ENCODE measurements around the gene ANKRD28. TPM values are rescaled to one million over a fixed set of nuclear protein-coding genes. Genes with fewer than 3 reads are reported as not detected.

ANKRD28 gene
- total and polyA plus RNA-seq, 2 experiments from 2014 or later, result 15.2 to 61.3 TPM

- H3K9me3 Mint-ChIP-seq, result no peaks in the 10 kb centered on the region; the same call in 2 of the 3 replicates
- H3K27ac ChIP-seq (ENCODE audit: low read depth), result no peak overlapping the region
- H3K27ac Mint-ChIP-seq, result no peak overlapping the region
- H2AFZ ChIP-seq, result no peak overlapping the region
- no peaks in the 10 kb centered on the region for H3F3A ChIP-seq (replicated peaks; ENCODE audit: low read depth)
- no peaks in the 10 kb centered on the region for H4K20me1 ChIP-seq (replicated peaks; ENCODE audit: insufficient read depth)
- H3K9me2 ChIP-seq (ENCODE audit: insufficient read depth), result peaks cover 6% of the 10 kb centered on the region
- peaks cover 21% of the 10 kb centered on the region for H3K36me3 Mint-ChIP-seq (ENCODE audit: low read depth)
- no peak overlapping the region for H3K4me3 Mint-ChIP-seq
- H3K27me3 ChIP-seq (ENCODE audit: insufficient read depth), result no peaks in the 10 kb centered on the region
- no peak for ATAC-seq
- peaks cover 31% of the 10 kb centered on the region for H3K4me1 Mint-ChIP-seq
- no peak for DNase-seq (ENCODE audit: low spot score)
- no peak overlapping the region for H3K4me3 ChIP-seq
- H3K4me1 ChIP-seq (ENCODE audit: insufficient read depth), result peaks cover 30% of the 10 kb centered on the region
- 0 out of 2 replicates have a peak, but pooled peaks cover 4% of the 10 kb centered on the region for H3K36me3 ChIP-seq (ENCODE audit: insufficient read depth)
- TF ChIP-seq POLR2AphosphoS5 (IDR thresholded peaks at IDR 0.05; ENCODE audit: low read depth) (no peak), ZNF114 (CRISPR knock-in tag; IDR thresholded peaks at IDR 0.05) (no peak), EZH2 (IDR thresholded peaks at IDR 0.05; ENCODE audit: low read depth, unreplicated experiment) (no peak), JUNB (IDR thresholded peaks at IDR 0.05; ENCODE audit: unreplicated experiment) (no peak), NANOG (IDR thresholded peaks at IDR 0.05; ENCODE audit: borderline replicate concordance) (no peak), CREB1 (CRISPR knock-in tag; IDR thresholded peaks at IDR 0.05; ENCODE audit: low read depth) (no peak), STAT1 (IDR thresholded peaks at IDR 0.05; ENCODE audit: unreplicated experiment) (no peak), ZNF331 (CRISPR knock-in tag; IDR thresholded peaks at IDR 0.05; ENCODE audit: low read depth) (no peak), EZH2phosphoT487 (IDR thresholded peaks at IDR 0.05; ENCODE audit: unreplicated experiment) (no peak)
- TF ChIP-seq, protein P1, sequence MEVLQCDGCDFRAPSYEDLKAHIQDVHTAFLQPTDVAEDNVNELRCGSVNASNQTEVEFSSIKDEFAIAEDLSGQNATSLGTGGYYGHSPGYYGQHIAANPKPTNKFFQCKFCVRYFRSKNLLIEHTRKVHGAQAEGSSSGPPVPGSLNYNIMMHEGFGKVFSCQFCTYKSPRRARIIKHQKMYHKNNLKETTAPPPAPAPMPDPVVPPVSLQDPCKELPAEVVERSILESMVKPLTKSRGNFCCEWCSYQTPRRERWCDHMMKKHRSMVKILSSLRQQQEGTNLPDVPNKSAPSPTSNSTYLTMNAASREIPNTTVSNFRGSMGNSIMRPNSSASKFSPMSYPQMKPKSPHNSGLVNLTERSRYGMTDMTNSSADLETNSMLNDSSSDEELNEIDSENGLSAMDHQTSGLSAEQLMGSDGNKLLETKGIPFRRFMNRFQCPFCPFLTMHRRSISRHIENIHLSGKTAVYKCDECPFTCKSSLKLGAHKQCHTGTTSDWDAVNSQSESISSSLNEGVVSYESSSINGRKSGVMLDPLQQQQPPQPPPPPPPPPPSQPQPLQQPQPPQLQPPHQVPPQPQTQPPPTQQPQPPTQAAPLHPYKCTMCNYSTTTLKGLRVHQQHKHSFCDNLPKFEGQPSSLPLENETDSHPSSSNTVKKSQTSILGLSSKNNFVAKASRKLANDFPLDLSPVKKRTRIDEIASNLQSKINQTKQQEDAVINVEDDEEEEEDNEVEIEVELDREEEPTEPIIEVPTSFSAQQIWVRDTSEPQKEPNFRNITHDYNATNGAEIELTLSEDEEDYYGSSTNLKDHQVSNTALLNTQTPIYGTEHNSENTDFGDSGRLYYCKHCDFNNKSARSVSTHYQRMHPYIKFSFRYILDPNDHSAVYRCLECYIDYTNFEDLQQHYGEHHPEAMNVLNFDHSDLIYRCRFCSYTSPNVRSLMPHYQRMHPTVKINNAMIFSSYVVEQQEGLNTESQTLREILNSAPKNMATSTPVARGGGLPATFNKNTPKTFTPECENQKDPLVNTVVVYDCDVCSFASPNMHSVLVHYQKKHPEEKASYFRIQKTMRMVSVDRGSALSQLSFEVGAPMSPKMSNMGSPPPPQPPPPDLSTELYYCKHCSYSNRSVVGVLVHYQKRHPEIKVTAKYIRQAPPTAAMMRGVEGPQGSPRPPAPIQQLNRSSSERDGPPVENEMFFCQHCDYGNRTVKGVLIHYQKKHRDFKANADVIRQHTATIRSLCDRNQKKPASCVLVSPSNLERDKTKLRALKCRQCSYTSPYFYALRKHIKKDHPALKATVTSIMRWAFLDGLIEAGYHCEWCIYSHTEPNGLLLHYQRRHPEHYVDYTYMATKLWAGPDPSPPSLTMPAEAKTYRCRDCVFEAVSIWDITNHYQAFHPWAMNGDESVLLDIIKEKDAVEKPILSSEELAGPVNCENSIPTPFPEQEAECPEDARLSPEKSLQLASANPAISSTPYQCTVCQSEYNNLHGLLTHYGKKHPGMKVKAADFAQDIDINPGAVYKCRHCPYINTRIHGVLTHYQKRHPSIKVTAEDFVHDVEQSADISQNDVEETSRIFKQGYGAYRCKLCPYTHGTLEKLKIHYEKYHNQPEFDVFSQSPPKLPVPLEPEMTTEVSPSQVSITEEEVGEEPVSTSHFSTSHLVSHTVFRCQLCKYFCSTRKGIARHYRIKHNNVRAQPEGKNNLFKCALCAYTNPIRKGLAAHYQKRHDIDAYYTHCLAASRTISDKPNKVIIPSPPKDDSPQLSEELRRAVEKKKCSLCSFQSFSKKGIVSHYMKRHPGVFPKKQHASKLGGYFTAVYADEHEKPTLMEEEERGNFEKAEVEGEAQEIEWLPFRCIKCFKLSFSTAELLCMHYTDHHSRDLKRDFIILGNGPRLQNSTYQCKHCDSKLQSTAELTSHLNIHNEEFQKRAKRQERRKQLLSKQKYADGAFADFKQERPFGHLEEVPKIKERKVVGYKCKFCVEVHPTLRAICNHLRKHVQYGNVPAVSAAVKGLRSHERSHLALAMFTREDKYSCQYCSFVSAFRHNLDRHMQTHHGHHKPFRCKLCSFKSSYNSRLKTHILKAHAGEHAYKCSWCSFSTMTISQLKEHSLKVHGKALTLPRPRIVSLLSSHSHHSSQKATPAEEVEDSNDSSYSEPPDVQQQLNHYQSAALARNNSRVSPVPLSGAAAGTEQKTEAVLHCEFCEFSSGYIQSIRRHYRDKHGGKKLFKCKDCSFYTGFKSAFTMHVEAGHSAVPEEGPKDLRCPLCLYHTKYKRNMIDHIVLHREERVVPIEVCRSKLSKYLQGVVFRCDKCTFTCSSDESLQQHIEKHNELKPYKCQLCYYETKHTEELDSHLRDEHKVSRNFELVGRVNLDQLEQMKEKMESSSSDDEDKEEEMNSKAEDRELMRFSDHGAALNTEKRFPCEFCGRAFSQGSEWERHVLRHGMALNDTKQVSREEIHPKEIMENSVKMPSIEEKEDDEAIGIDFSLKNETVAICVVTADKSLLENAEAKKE (CRISPR knock-in tag; IDR thresholded peaks at IDR 0.05), result no peak
- TF ChIP-seq, protein P2, sequence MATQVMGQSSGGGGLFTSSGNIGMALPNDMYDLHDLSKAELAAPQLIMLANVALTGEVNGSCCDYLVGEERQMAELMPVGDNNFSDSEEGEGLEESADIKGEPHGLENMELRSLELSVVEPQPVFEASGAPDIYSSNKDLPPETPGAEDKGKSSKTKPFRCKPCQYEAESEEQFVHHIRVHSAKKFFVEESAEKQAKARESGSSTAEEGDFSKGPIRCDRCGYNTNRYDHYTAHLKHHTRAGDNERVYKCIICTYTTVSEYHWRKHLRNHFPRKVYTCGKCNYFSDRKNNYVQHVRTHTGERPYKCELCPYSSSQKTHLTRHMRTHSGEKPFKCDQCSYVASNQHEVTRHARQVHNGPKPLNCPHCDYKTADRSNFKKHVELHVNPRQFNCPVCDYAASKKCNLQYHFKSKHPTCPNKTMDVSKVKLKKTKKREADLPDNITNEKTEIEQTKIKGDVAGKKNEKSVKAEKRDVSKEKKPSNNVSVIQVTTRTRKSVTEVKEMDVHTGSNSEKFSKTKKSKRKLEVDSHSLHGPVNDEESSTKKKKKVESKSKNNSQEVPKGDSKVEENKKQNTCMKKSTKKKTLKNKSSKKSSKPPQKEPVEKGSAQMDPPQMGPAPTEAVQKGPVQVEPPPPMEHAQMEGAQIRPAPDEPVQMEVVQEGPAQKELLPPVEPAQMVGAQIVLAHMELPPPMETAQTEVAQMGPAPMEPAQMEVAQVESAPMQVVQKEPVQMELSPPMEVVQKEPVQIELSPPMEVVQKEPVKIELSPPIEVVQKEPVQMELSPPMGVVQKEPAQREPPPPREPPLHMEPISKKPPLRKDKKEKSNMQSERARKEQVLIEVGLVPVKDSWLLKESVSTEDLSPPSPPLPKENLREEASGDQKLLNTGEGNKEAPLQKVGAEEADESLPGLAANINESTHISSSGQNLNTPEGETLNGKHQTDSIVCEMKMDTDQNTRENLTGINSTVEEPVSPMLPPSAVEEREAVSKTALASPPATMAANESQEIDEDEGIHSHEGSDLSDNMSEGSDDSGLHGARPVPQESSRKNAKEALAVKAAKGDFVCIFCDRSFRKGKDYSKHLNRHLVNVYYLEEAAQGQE (IDR thresholded peaks at IDR 0.05; ENCODE audit: unreplicated experiment), result no peak
- TF ChIP-seq, protein P3, sequence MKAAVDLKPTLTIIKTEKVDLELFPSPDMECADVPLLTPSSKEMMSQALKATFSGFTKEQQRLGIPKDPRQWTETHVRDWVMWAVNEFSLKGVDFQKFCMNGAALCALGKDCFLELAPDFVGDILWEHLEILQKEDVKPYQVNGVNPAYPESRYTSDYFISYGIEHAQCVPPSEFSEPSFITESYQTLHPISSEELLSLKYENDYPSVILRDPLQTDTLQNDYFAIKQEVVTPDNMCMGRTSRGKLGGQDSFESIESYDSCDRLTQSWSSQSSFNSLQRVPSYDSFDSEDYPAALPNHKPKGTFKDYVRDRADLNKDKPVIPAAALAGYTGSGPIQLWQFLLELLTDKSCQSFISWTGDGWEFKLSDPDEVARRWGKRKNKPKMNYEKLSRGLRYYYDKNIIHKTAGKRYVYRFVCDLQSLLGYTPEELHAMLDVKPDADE (IDR thresholded peaks at IDR 0.05), result no peak
- TF ChIP-seq, protein P4, sequence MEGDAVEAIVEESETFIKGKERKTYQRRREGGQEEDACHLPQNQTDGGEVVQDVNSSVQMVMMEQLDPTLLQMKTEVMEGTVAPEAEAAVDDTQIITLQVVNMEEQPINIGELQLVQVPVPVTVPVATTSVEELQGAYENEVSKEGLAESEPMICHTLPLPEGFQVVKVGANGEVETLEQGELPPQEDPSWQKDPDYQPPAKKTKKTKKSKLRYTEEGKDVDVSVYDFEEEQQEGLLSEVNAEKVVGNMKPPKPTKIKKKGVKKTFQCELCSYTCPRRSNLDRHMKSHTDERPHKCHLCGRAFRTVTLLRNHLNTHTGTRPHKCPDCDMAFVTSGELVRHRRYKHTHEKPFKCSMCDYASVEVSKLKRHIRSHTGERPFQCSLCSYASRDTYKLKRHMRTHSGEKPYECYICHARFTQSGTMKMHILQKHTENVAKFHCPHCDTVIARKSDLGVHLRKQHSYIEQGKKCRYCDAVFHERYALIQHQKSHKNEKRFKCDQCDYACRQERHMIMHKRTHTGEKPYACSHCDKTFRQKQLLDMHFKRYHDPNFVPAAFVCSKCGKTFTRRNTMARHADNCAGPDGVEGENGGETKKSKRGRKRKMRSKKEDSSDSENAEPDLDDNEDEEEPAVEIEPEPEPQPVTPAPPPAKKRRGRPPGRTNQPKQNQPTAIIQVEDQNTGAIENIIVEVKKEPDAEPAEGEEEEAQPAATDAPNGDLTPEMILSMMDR (conservative IDR thresholded peaks at IDR 0.05; ENCODE audit: low read depth in 2 of 2), result no peak
- no peaks in the 10 kb centered on the region for H3K27me3 Mint-ChIP-seq (ENCODE audit: insufficient read depth, low read depth, poor library complexity)
- no peaks in the 10 kb centered on the region for H3K79me2 ChIP-seq (replicated peaks; ENCODE audit: insufficient read depth)
- H3K4me2 ChIP-seq, result no peak overlapping the region
These were observed 159.4 kb downstream of the ANKRD28 start for GRCh38 chr3:15638193-15638890.
